ENCODE results near the gene NCKAP5.

NCKAP5 gene

DNA sequence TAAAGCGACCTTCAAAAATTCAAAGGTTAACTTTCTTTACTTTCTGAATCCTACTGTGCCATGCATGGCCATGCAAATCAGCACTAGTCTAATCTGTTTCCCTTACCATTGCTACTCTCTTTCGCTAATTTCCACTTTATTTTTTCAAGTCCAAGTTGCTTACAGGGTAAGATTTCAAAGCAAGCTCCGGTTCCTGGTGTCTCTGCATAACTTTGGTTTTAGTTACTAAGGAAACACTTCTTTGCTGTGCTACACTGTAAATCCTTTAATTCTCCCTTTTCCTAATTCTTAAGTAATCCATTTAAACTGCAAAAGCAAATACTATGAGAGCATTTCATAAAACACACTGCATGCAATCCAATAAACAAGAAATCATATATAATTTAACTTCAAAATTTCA, 514.7 kb downstream of the NCKAP5 start:
- no peak for TF ChIP-seq CTCF (IDR thresholded peaks at IDR 0.05; ENCODE audit: low read depth, low read length)
- Histone ChIP-seq H3K9me3 (no peaks in the 10 kb centered on the region), H3K4me1 (no peaks in the 10 kb centered on the region), H3K36me3 (no peaks in the 10 kb centered on the region), H3K27me3 (no peaks in the 10 kb centered on the region), H3K4me3 (ENCODE audit: low read depth, low read length) (no peak overlapping the region)
- DNase-seq = no peak

GRCh38 chr2:133045787-133046186, 522.5 kb downstream of the NCKAP5 start:
- Histone ChIP-seq H3K36me3 (no peaks in the 10 kb centered on the region), H3K4me3 (ENCODE audit: low read depth, low read length) (no peak overlapping the region), H3K4me1 (no peaks in the 10 kb centered on the region), H3K9me3 (no peaks in the 10 kb centered on the region), H3K27me3 (no peaks in the 10 kb centered on the region)
- no peak for TF ChIP-seq CTCF (IDR thresholded peaks at IDR 0.05; ENCODE audit: low read depth, low read length)
- DNase-seq = no peak

DNA sequence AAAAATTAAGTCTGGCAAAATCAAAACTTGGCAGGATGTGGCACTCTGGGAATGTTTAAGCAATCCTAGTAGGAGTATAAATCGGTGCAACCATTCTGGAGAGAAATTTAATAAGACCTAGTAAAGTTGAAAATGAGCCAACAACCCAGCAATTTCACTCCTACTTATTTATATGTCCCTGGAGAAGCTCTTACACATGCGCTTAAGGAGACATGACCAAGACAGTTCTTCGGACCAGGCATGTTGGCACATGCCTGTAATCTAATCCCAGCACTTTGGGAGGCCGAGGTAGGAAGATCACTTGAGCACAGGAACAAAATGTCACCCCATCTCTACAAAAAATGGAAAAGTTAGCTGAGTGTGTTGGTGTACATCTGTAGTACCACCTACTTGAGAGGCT, 523.7 kb downstream of the NCKAP5 start:
- TF ChIP-seq CTCF (IDR thresholded peaks at IDR 0.05; ENCODE audit: low read depth, low read length) = no peak
- Histone ChIP-seq H3K4me3 (ENCODE audit: low read depth, low read length) (no peak overlapping the region), H3K36me3 (no peaks in the 10 kb centered on the region), H3K27me3 (no peaks in the 10 kb centered on the region), H3K4me1 (no peaks in the 10 kb centered on the region), H3K9me3 (no peaks in the 10 kb centered on the region)
- DNase-seq = no peak

- Histone ChIP-seq H3K4me3 (ENCODE audit: low read depth, low read length) (no peak overlapping the region), H3K27me3 (no peaks in the 10 kb centered on the region), H3K9me3 (no peaks in the 10 kb centered on the region), H3K4me1 (no peaks in the 10 kb centered on the region), H3K36me3 (no peaks in the 10 kb centered on the region)
- no peak for DNase-seq
- no peak for TF ChIP-seq CTCF (IDR thresholded peaks at IDR 0.05; ENCODE audit: low read depth, low read length)
These were observed 528.1 kb downstream of the NCKAP5 start for GRCh38 chr2:133040170-133040569.

- Histone ChIP-seq H3K36me3 (no peaks in the 10 kb centered on the region), H3K9me3 (no peaks in the 10 kb centered on the region), H3K4me3 (ENCODE audit: low read depth, low read length) (no peak overlapping the region), H3K27me3 (no peaks in the 10 kb centered on the region), H3K4me1 (no peaks in the 10 kb centered on the region)
- no peak for DNase-seq
- TF ChIP-seq CTCF (IDR thresholded peaks at IDR 0.05; ENCODE audit: low read depth, low read length) = no peak
These were observed 528.7 kb downstream of the NCKAP5 start for GRCh38 chr2:133039531-133039930.

DNA sequence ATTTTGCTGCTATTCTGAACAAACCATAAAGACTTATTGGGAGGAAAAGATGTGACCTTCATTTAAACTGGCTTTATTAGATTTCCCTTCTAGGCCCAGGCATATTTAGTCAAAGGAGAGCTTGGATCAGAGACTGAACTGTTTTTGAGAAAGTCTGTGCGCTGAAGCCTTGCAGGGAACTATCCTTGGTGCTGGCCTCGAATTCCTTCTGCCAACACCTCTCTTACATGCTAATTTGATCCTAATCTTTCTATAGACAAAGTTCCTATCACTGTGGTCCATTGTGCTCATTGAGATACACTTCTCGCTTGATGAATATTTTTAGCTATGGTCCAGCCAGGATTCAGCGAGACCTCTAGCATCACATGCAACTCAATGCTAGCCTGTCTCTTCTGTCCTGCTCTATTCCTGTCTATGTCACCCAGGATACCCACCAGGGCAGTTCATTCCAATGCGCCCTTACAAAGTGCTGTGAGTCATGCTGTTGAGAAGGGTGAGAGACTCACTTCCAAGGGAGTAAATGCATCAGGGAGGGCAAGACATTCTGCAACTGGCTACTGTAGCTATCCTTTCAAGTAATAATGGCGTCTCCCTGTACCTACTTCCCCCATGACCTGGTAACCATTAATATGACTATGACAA, 541.6 kb downstream of the NCKAP5 start:
- DNase-seq = no peak
- Histone ChIP-seq H3K27me3 (no peaks in the 10 kb centered on the region), H3K4me1 (no peaks in the 10 kb centered on the region), H3K36me3 (no peaks in the 10 kb centered on the region), H3K4me3 (ENCODE audit: low read depth, low read length) (no peak overlapping the region), H3K9me3 (no peaks in the 10 kb centered on the region)
- no peak for TF ChIP-seq CTCF (IDR thresholded peaks at IDR 0.05; ENCODE audit: low read depth, low read length)

Data from BE2C (cell line).